ENCODE data around the gene PCDH9. TPM values are rescaled to one million over a fixed set of nuclear protein-coding genes. Genes with fewer than 3 reads are reported as not detected.
"Not testable (repeated sequence)": the region's sequence is repeated elsewhere in the genome, so short reads cannot be mapped to it uniquely, and the experiment has no call there.

PCDH9 gene
- total RNA-seq, 1 donor from 2014 or later: 14.7 TPM

DNA sequence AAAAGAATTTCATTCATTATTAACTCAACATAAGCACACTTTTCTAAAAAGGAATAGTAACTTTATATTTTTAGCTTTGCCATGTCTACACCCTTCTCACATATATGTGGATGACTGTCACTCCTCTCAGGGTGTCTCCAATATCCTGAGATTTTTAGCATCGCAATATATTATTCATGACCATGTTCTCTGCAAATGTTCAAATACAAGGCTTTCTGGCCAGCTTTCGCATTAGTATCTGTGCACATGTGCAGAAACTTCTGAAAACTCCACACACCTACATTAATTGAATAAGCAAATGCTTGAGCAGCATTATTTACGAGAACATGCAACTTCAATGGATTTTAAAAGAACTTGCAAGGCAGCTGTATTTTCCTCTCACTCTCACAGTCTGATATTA, 334.8 kb downstream of the PCDH9 start:
- Histone ChIP-seq H3K4me1 (no peaks in the 10 kb centered on the region), H3K36me3 (no peaks in the 10 kb centered on the region), H3K4me3 (no peak overlapping the region), H3K27ac (replicated peaks) (no peak overlapping the region), H3K27me3 (ENCODE audit: low read depth) (no peaks in the 10 kb centered on the region), H3K9me3 (replicated peaks) (peaks cover 10% of the 10 kb centered on the region)
- intact Hi-C loops (cut with micrococcal nuclease): no loop called here
- TF ChIP-seq, protein P1, sequence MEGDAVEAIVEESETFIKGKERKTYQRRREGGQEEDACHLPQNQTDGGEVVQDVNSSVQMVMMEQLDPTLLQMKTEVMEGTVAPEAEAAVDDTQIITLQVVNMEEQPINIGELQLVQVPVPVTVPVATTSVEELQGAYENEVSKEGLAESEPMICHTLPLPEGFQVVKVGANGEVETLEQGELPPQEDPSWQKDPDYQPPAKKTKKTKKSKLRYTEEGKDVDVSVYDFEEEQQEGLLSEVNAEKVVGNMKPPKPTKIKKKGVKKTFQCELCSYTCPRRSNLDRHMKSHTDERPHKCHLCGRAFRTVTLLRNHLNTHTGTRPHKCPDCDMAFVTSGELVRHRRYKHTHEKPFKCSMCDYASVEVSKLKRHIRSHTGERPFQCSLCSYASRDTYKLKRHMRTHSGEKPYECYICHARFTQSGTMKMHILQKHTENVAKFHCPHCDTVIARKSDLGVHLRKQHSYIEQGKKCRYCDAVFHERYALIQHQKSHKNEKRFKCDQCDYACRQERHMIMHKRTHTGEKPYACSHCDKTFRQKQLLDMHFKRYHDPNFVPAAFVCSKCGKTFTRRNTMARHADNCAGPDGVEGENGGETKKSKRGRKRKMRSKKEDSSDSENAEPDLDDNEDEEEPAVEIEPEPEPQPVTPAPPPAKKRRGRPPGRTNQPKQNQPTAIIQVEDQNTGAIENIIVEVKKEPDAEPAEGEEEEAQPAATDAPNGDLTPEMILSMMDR (IDR thresholded peaks at IDR 0.05; ENCODE audit: borderline replicate concordance): no peak
- DNase-seq: no peak

- H3K27ac ChIP-seq (replicated peaks): no peak overlapping the region
- peaks cover 10% of the 10 kb centered on the region for H3K9me3 ChIP-seq (replicated peaks)
- no peaks in the 10 kb centered on the region for H3K36me3 ChIP-seq
- H3K4me1 ChIP-seq: no peaks in the 10 kb centered on the region
- H3K4me3 ChIP-seq: no peak overlapping the region
- intact Hi-C loops (cut with micrococcal nuclease): no loop called here
- TF ChIP-seq, protein P1 (IDR thresholded peaks at IDR 0.05; ENCODE audit: borderline replicate concordance): no peak
- no peaks in the 10 kb centered on the region for H3K27me3 ChIP-seq (ENCODE audit: low read depth)
- no peak for DNase-seq
These were observed 341.4 kb downstream of the PCDH9 start for GRCh38 chr13:66888698-66889097.

GRCh38 chr13:66887088-66887487, 343.0 kb downstream of the PCDH9 start:
- no peak for DNase-seq
- no peak overlapping the region for H3K27ac ChIP-seq (replicated peaks)
- TF ChIP-seq, protein P1 (IDR thresholded peaks at IDR 0.05; ENCODE audit: borderline replicate concordance): no peak
- H3K4me1 ChIP-seq: no peaks in the 10 kb centered on the region
- no peaks in the 10 kb centered on the region for H3K27me3 ChIP-seq (ENCODE audit: low read depth)
- intact Hi-C loops (cut with micrococcal nuclease): no loop called here
- no peaks in the 10 kb centered on the region for H3K36me3 ChIP-seq
- H3K4me3 ChIP-seq: no peak overlapping the region
- peaks cover 10% of the 10 kb centered on the region for H3K9me3 ChIP-seq (replicated peaks)

DNA sequence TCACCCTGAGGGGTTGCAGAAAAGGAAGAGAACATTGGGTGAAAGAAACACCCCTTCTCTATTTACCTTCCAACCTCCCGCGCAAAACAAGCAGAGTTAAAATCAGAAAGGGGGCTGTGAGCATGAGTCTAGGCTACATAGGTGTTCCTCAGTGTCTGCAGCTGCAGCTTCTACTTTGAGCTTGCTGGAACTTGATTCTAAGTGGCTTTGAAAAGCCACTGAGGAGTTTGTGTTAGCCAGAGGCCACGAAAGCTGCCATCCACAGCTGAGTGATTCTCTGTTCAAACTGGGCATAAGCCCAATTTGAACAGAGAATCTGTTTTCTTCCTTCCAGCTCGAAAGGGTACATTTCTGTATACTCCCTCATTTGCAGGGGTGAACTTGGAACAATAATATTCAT, 343.9 kb downstream of the PCDH9 start:
- H3K36me3 ChIP-seq: no peaks in the 10 kb centered on the region
- H3K9me3 ChIP-seq (replicated peaks): peaks cover 9% of the 10 kb centered on the region
- H3K27me3 ChIP-seq (ENCODE audit: low read depth): no peaks in the 10 kb centered on the region
- TF ChIP-seq, protein P1 (IDR thresholded peaks at IDR 0.05; ENCODE audit: borderline replicate concordance): no peak
- DNase-seq: no peak
- no peak overlapping the region for H3K4me3 ChIP-seq
- no peak overlapping the region for H3K27ac ChIP-seq (replicated peaks)
- H3K4me1 ChIP-seq: no peaks in the 10 kb centered on the region
- intact Hi-C loops (cut with micrococcal nuclease): no loop called here

DNA sequence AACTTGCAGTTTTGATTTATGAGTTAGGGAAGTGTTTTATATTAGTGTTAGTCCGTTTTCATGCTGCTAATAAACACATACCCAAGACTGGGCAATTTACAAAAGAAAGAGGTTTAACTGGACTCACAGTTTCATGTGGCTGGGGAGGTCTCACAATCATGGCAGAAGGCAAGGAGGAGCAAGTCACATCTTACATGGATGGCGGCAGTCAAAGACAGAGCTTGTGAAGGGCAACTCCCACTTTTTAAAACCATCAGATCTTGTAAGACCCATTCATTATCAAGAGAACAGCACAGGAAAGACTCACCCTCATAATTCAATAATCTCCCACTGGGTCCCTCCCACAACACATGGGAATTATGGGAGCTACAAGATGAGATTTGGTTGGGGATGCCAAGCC, 349.0 kb downstream of the PCDH9 start:
- H3K4me3 ChIP-seq; H3K9me3 ChIP-seq (replicated peaks); intact Hi-C loops (cut with micrococcal nuclease); H3K27ac ChIP-seq (replicated peaks); H3K27me3 ChIP-seq (ENCODE audit: low read depth); H3K4me1 ChIP-seq; DNase-seq; H3K36me3 ChIP-seq: not testable (repeated sequence)

DNA sequence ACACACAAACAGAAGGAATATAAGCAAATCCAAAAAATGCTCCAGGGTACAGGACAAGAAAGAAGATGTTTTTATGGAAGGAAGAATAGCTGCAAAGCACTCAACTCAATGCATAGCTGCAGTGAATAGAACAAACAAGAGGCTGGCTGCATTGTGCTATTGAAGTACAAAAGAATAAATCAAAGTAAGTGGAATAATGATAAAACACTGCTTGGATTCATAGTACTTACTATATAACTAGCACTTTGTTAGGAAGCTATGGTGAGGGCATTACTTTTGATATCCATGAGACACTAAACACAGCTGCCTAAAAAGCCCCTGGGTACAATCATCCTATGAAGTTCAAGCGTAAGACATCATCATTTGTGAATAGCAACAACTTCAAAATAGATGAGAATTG, 350.1 kb downstream of the PCDH9 start:
- TF ChIP-seq, protein P1 (IDR thresholded peaks at IDR 0.05; ENCODE audit: borderline replicate concordance): no peak
- Histone ChIP-seq H3K9me3 (replicated peaks) (no peaks in the 10 kb centered on the region), H3K4me3 (no peak overlapping the region), H3K4me1 (no peaks in the 10 kb centered on the region), H3K27me3 (ENCODE audit: low read depth) (no peaks in the 10 kb centered on the region), H3K27ac (replicated peaks) (no peak overlapping the region), H3K36me3 (no peaks in the 10 kb centered on the region)
- DNase-seq: no peak
- intact Hi-C loops (cut with micrococcal nuclease): no loop called here
